ENCODE data around the gene CABP4.
"Not testable (repeated sequence)": the region's sequence is repeated elsewhere in the genome, so short reads cannot be mapped to it uniquely, and the experiment has no call there.

CABP4 gene

DNA sequence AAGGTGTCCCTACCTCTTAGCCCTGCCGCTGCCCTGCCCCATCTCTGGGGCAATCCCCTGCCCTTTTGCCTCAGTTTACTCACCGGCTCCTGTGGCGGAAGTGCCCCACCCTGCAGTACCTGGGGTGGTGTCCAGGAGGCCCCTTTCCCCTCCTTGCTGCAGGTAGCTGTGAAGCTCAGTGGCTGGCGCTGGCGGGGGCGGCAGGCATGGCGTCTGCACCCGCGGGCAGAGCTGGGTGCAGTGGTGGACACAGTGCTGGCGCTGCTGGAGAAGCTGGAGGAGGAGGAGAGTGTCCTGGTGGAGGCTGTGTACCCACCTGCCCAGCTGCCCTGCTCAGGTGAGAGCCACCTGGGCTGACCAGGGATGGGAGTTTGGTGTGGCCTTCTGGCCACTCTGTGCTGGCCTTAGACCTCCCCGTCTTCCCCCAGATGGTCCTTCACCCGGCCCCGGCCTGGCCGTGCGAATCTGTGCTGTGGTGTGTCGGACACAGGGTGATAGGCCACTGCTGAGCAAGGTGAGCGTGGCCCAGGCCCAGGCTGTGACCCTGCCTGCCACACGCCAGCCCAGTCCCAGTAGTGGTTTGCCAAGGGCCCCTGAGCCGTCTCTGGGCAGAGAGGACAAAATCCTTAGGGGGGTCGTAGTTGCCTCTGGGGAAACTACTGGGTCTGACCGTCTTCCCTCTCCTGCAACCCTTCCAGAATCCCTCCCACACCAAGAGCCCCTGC lies 35.7 kb upstream of the CABP4 start:
- DNase-seq (ENCODE audit: low read depth) = no peak

DNA sequence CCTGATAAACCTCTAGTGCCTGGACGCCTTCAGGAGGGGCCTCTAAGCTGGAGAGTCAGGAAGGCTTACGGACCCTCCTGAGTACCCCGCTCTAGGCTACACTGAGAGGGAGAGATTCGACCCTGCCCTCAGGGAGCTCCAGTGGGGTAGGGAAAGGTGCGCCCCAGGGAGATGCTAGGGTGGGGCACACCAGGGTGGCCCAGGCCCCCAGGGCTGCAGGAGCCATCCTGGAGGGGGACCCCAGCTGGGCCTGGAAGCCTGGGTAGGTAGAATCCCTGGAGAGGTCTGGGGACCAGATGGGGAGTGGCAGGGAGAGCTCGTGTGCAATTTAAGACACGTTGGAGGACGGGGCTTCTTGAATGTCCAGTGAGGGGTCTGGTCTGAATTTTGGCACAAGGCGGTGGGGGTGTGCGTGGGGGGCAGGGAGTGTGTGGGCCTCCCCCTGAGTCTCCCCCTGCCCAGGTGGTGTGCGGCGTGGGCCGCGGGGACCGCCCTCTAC lies 35.0 kb upstream of the CABP4 start:
- no peak for DNase-seq (ENCODE audit: low read depth)

DNA sequence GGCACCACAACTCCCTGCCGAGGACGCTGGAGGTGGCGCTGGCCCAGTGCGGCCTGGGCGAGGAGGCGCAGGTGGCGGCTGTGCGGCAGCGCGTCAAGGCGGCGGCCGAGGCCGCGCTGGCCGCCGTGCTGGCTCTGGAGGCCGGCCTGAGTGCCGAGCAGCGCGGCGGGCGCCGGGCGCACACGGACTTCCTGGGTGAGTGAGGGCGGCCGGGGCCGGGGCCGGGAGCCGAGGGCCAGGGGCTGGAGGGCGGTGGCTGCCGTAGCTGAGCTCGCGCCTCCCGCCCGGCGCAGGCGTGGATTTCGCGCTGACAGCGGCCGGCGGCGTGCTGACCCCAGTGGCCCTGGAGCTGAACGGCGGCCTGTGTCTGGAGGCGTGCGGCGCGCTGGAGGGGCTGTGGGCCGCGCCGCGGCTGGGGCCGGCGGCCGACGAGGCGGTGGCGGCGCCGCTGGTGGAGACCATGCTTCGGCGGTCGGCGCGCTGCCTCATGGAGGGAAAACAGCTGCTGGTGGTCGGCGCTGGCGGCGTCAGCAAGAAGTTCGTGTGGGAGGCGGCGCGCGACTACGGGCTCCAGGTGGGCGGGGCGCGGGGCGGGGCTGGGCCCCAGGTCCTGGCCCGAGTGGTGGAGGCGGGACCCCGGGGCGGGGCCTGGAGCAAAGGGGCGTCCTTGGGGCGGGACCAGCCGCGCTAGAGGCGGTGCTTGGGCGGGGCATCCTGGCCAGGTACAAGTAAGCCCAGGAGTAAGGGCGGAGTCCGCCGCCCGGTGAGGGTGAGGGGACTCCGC lies 34.3 kb upstream of the CABP4 start:
- DNase-seq (ENCODE audit: low read depth) = peak; percentile 98

GRCh38 chr11:67421430-67422031 lies 33.6 kb upstream of the CABP4 start:
- no peak for DNase-seq (ENCODE audit: low read depth)

DNA sequence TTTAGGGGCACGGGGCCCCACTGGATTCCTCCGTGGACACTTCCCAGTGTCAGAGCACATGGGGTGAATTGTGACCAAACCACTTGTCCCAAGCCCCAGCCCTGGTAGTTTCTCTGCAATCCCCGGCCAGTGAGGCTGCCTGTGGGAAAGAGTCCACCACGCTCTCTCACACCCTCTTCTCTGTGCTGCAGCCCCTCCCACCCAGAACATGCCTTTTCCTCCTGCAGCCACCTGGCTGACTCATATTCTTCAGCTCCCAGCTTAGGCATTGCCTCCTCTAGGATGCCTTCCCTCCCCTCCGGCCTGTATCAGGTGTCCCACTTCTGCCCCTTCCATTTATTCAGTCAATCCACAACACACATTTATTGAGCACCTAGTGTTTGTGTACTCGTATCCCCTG lies 32.3 kb upstream of the CABP4 start:
- no peak for DNase-seq (ENCODE audit: low read depth)

- DNase-seq (ENCODE audit: low read depth) = no peak
These were observed 31.7 kb upstream of the CABP4 start for GRCh38 chr11:67423466-67423865.

DNA sequence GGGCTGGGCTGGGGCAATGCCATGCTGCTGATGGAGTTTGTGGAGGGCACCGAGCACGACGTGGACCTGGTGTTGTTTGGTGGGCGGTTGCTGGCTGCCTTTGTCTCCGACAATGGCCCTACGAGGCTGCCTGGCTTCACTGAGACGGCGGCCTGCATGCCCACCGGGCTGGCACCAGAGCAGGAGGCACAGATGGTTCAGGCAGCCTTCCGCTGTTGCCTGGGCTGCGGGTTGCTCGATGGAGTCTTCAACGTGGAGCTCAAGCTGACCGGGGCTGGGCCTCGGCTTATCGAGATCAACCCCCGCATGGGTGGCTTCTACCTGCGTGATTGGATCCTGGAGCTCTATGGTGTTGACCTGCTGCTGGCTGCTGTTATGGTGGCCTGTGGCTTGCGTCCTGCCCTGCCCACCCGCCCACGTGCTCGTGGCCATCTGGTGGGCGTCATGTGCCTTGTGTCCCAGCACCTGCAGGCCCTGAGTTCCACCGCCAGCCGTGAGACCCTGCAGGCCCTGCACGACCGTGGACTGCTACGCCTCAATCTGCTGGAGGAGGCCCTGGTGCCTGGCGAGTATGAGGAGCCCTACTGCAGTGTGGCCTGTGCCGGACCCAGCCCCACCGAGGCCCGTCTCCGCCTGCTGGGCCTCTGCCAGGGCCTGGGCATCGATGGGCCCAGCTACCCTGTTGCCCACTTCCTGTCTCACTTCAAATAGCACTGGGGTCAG lies 31.1 kb upstream of the CABP4 start:
- DNase-seq (ENCODE audit: low read depth) = no peak

DNA sequence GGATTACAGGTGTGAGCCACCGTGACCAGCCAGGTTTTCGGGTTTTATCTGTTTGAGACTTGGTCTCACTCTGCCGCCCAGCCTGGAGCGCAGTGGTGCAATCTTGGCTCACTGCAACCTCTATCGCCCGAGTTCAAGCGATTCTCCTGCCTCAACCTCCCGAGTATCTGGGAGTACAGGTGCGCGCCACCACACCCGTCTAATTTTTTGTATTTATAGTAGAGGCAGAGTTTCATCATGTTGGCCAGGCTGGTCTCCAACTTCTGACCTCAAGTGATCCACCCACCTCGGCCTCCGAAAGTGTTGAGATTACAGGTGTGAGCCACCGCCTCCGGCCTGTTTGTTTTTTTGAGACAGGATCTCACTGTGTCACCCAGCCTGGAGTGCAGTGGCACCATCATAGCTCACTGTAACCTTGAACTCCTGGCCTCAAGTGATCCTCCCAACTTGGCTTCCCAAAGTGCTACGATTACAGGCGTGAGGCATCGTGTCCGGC lies 27.7 kb upstream of the CABP4 start:
- not testable (repeated sequence) for DNase-seq (ENCODE audit: low read depth)

- DNase-seq (ENCODE audit: low read depth) = peak; percentile 100
These were observed 26.8 kb upstream of the CABP4 start, which contains the start of gene RPS6KB2 for GRCh38 chr11:67428052-67429001. TSS of gene RPS6KB2 (plus strand) at chr11:67428494. CDS start at chr11:67428546, 52 bp downstream.

- no peak for DNase-seq (ENCODE audit: low read depth)
These were observed 26.0 kb upstream of the CABP4 start for GRCh38 chr11:67429038-67429668.

DNA sequence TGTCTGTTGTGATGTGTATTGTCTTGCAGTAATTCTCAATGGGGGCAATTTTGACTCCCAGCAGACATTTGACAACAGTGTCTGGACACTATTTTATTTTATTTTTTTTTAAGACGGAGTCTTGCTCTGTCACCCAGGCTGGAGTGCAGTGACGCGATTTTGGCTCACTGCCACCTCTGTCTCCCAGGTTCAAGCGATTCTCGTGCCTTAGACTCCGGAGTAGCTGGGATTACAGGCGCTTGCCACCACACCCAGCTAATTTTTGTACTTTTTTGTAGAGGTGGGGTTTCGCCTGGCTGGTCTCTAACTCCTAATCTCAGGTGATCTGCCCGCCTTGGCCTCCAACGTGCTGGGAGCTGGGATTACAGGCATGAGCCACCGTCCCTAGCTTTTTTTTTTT lies 25.4 kb upstream of the CABP4 start:
- no peak for DNase-seq (ENCODE audit: low read depth)

- DNase-seq (ENCODE audit: low read depth) = no peak
These were observed 23.6 kb upstream of the CABP4 start for GRCh38 chr11:67431346-67432249.

DNA sequence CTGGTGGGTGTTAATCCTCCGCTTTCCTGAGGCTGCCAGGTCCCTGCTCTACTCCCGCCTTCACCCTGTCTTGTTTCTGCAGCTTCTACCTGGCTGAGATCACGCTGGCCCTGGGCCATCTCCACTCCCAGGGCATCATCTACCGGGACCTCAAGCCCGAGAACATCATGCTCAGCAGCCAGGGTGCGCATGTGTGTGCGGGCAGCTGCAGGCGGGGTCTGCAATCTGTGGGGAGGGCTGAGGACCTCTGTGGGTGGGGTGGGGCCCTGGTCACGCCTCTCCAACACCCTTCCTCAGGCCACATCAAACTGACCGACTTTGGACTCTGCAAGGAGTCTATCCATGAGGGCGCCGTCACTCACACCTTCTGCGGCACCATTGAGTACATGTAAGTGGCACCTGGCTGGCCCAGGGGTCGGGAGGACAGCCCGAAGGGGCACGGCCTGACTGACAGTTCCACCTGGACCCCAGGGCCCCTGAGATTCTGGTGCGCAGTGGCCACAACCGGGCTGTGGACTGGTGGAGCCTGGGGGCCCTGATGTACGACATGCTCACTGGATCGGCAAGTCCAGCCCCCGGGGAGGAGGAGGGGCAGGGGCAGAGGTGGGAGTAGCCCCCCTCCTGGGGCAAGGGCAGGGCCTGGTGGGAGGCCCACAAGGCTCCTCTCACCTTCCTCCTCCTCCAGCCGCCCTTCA lies 22.4 kb upstream of the CABP4 start:
- DNase-seq (ENCODE audit: low read depth) = no peak

DNA sequence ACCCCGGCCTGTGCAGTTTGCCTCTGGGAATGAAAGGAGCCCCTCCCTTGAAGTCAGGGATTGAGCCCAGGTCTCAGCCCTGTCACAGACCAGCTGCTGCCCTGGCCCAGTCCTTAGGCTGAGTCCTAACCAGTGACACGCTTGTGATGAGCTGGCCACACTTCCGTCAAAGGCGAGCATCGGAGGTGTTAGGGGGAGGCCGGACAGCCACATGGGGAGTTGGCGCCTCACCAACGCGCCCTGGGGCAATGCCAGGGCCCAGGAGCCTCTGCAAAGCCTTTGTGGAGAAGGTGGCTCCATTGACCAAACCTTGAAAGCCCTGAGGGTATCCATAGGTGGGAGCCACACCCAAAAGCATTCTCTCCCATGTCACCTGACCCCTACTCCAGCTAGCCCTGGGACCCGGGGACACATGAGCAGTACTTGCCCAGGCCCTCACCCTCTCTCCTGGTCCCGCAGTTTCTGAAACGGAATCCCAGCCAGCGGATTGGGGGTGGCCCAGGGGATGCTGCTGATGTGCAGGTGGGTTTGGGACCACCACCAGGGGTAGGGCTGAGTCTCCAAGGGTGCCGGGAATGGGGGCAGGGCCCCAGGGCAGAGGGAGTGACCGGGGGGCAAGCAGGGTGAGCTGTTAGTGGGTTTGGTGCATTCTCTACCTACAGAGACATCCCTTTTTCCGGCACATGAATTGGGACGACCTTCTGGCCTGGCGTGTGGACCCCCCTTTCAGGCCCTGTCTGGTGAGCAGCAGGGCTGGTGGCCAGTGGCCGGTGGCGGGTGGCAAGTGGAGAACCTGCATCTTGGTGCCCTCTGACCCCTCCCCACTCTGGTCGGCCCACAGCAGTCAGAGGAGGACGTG lies 21.4 kb upstream of the CABP4 start:
- no peak for DNase-seq (ENCODE audit: low read depth)

- no peak for DNase-seq (ENCODE audit: low read depth)
These were observed 20.7 kb upstream of the CABP4 start for GRCh38 chr11:67434395-67434881.

GRCh38 chr11:67435031-67435726 lies 20.0 kb upstream of the CABP4 start:
- DNase-seq (ENCODE audit: low read depth) = no peak
